ENCODE measurements around the gene ACTRT2.

DNA sequence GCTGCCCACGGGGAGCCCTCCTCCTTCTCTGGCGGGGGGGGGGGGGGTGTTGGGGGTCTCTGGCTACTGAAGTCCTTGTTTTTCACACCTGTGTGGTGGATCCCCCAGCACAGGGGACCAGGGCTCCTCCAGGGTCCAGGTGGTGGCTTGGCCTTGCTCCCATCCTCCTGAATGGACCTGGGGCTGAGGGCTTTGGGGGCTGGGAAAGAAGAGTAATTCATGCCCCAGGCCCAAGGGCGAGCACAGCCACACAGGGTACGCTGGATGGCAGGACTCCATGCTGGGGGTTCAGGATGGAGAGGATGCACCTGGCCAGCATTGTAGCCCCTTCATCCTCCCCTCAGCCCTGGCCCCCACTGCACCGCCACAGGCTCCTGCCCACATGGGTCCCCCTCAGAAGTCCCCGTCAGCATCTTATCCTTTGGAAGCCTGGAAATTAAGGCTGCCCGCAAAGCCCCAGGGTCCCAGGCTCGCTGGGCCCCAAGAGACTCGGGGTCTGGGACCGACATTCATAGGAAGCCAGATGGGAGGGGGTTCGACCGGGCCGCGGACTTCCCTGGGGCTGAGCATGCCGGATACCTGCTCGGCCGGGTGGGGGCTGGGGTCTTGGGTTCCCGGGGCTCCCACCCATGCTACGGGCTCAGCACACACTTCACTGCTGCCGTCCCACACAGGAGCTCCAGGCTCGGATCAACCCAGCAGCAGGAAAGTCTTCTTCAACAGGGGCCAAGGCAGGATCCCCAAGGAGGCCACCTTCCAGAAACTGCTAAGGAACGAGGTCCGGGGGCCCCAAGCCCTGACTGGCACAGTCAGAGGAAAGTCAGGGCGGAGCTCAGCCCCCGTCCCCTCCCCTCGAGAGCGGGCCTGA lies 49.0 kb upstream of the ACTRT2 start:
- TF ChIP-seq, protein P1, sequence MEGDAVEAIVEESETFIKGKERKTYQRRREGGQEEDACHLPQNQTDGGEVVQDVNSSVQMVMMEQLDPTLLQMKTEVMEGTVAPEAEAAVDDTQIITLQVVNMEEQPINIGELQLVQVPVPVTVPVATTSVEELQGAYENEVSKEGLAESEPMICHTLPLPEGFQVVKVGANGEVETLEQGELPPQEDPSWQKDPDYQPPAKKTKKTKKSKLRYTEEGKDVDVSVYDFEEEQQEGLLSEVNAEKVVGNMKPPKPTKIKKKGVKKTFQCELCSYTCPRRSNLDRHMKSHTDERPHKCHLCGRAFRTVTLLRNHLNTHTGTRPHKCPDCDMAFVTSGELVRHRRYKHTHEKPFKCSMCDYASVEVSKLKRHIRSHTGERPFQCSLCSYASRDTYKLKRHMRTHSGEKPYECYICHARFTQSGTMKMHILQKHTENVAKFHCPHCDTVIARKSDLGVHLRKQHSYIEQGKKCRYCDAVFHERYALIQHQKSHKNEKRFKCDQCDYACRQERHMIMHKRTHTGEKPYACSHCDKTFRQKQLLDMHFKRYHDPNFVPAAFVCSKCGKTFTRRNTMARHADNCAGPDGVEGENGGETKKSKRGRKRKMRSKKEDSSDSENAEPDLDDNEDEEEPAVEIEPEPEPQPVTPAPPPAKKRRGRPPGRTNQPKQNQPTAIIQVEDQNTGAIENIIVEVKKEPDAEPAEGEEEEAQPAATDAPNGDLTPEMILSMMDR (IDR thresholded peaks at IDR 0.05) = no peak
- TF ChIP-seq POLR2A (IDR thresholded peaks at IDR 0.05) = no peak
